Measurements from ENCODE around the gene GSKIP.

DNA sequence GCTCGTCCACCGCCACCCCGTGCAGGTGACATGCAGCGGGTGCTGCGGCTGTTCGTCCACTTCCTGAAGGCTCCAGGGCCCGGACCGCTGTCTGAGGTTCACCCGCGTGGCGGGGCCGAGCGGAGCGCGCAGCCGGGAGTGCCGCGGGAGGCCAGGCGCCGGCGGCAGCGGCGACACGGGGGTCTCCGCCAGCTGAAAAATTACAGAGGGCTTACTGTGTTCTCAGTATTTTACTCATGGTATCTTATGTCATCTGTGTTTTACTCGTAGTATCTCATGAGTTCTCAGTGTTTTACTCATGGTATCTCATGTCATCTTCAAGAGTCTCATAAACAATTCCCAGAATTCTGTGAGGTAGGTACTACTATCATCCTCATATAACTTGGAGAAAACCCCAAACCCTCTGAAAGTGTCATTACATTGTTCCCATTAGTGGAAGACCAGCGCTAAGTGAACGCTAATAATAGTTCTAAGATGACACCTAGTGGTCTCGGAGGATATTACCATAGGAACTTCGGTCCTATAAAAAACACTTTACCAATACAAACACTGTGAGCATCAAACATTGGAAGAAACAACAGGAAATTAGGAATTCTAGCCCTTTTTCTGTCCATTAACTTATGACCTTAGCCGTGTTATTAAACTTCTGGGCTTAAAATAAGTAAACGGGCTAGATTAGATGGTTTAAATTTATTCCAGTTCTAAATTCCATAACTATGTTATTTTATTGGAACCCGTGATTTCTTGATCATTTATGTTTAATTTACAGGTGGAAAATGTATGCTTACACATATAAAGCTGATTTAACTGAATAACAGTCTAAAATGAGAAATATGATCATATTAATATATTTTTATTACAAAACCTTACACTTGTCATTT, 61.0 kb downstream of the GSKIP start:
- TF ChIP-seq, protein P1, sequence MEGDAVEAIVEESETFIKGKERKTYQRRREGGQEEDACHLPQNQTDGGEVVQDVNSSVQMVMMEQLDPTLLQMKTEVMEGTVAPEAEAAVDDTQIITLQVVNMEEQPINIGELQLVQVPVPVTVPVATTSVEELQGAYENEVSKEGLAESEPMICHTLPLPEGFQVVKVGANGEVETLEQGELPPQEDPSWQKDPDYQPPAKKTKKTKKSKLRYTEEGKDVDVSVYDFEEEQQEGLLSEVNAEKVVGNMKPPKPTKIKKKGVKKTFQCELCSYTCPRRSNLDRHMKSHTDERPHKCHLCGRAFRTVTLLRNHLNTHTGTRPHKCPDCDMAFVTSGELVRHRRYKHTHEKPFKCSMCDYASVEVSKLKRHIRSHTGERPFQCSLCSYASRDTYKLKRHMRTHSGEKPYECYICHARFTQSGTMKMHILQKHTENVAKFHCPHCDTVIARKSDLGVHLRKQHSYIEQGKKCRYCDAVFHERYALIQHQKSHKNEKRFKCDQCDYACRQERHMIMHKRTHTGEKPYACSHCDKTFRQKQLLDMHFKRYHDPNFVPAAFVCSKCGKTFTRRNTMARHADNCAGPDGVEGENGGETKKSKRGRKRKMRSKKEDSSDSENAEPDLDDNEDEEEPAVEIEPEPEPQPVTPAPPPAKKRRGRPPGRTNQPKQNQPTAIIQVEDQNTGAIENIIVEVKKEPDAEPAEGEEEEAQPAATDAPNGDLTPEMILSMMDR (tag by site-specific recombination; IDR thresholded peaks at IDR 0.05), result peak; percentile 41; the same call in 1 of the 2 replicates
- no peak for TF ChIP-seq ZNF121 (tag by site-specific recombination; IDR thresholded peaks at IDR 0.05)
- TF ChIP-seq ZNF335 (tag by site-specific recombination; conservative IDR thresholded peaks at IDR 0.05), result peak; percentile 40; the same call in 1 of the 2 replicates
- no peak for TF ChIP-seq ZNF521 (tag by site-specific recombination; IDR thresholded peaks at IDR 0.05)
- TF ChIP-seq ZNF423 (tag by site-specific recombination; IDR thresholded peaks at IDR 0.05), result no peak
- TF ChIP-seq ZNF146 (tag by site-specific recombination; IDR thresholded peaks at IDR 0.05), result no peak
- TF ChIP-seq ZBTB1 (tag by site-specific recombination; IDR thresholded peaks at IDR 0.05), result no peak
- no peak for TF ChIP-seq ZNF670 (tag by site-specific recombination; IDR thresholded peaks at IDR 0.05; ENCODE audit: low read depth)
- TF ChIP-seq ZNF302 (tag by site-specific recombination; IDR thresholded peaks at IDR 0.05; ENCODE audit: low read depth), result no peak
- TF ChIP-seq KLF9 (tag by site-specific recombination; IDR thresholded peaks at IDR 0.05; ENCODE audit: low read depth), result no peak
- TF ChIP-seq ZNF274 (IDR thresholded peaks at IDR 0.05; ENCODE audit: low read length), result no peak
- TF ChIP-seq ZNF274 (tag by site-specific recombination; IDR thresholded peaks at IDR 0.05; ENCODE audit: borderline replicate concordance), result no peak
- TF ChIP-seq ZNF561 (tag by site-specific recombination; IDR thresholded peaks at IDR 0.05; ENCODE audit: borderline replicate concordance), result no peak
- no peak for TF ChIP-seq ZNF768 (tag by site-specific recombination; IDR thresholded peaks at IDR 0.05)
- TF ChIP-seq, protein P2, sequence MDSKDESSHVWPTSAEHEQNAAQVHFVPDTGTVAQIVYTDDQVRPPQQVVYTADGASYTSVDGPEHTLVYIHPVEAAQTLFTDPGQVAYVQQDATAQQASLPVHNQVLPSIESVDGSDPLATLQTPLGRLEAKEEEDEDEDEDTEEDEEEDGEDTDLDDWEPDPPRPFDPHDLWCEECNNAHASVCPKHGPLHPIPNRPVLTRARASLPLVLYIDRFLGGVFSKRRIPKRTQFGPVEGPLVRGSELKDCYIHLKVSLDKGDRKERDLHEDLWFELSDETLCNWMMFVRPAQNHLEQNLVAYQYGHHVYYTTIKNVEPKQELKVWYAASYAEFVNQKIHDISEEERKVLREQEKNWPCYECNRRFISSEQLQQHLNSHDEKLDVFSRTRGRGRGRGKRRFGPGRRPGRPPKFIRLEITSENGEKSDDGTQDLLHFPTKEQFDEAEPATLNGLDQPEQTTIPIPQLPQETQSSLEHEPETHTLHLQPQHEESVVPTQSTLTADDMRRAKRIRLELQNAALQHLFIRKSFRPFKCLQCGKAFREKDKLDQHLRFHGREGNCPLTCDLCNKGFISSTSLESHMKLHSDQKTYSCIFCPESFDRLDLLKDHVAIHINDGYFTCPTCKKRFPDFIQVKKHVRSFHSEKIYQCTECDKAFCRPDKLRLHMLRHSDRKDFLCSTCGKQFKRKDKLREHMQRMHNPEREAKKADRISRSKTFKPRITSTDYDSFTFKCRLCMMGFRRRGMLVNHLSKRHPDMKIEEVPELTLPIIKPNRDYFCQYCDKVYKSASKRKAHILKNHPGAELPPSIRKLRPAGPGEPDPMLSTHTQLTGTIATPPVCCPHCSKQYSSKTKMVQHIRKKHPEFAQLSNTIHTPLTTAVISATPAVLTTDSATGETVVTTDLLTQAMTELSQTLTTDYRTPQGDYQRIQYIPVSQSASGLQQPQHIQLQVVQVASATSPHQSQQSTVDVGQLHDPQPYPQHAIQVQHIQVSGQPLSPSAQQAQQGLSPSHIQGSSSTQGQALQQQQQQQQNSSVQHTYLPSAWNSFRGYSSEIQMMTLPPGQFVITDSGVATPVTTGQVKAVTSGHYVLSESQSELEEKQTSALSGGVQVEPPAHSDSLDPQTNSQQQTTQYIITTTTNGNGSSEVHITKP (tag by site-specific recombination; IDR thresholded peaks at IDR 0.05), result peak; percentile 38
